GM21381 (cell line): ENCODE measurements around the gene CDK14.

Experiments
- ATAC-seq: cut with Tn5 transposase; IDR thresholded peaks from one replicate; pipeline ENCODE4 v1.9.1; 2021; ENCODE audit warnings: mild to moderate bottlenecking, moderate library complexity; ENCODE audit not compliant: unreplicated experiment

The CDK14 gene

DNA sequence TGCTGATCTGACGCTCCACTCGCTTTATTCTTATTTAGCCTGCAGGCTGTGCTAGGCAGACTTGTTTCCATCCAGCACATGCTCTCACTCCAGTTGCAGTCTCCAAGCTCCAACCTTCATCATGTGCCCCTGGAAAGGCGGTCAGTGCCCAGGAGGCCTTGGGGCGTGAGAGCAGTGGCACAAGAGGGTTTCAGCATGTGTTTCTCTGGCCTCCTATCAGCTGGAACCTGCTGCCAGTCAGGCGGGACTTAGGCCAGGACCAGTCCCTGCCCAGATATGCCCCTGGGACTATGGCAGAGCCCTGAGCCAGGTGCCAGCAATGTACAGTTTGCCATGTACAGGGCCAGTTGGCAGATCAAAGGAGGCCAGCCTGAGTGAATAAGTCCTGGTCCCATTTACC is 337.9 kb downstream of the CDK14 start:
- ATAC-seq = no peak

DNA sequence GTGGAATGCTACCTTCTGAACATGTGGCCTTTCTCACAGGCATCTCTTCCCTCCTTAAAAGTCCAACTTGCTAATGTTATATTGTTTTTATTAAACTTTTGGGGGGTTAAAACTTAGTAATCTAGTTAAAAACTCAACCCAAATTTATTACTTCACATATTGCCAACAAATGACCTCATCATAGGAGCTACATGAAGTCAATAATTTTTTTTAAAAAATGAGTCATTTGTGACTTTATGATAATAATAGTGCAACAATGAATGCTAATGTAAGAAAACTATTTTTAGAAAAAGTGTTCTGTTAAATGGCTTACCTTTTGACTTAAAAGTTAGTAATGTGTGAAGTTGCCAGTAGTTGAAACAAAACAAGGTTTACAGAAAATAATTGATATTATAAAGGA is 342.2 kb downstream of the CDK14 start:
- no peak for ATAC-seq

DNA sequence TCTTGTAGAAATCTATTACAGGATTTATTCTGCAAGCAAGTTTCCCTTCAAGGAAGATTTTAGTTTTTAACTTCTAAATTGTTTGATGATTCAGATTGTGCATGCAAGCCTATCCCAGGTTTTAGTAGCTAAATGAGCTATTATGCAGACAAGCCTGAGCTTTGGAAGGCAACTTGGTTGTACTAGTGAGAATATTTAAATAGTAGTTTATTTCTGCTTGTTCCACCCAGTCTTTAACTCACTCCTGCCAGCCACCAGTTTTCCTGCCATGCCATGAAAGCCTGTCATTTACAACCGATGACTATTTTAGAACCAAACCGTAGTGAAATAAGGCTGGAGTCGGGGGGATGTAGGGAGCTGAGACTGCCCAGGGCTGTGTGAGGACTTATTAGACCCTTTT is 343.5 kb downstream of the CDK14 start:
- ATAC-seq = no peak

DNA sequence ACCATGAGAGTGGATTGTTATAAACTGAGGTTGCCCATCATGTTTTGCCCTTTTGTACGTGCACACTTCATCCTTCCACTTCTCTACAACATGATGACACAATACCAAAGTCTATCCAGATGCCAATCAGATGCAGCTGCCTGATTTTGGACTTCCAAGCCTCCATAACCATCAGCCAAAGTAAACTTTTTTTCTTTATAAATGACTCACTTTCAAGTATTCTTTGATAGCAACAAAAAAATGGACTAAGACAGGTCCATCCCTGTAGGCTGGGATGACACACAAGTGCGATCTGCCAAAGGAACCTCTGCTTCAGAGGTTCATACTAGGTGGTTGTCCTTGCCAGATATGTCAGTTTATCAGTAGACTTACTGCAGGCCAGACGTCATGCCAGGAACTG is 347.9 kb downstream of the CDK14 start:
- no peak for ATAC-seq

DNA sequence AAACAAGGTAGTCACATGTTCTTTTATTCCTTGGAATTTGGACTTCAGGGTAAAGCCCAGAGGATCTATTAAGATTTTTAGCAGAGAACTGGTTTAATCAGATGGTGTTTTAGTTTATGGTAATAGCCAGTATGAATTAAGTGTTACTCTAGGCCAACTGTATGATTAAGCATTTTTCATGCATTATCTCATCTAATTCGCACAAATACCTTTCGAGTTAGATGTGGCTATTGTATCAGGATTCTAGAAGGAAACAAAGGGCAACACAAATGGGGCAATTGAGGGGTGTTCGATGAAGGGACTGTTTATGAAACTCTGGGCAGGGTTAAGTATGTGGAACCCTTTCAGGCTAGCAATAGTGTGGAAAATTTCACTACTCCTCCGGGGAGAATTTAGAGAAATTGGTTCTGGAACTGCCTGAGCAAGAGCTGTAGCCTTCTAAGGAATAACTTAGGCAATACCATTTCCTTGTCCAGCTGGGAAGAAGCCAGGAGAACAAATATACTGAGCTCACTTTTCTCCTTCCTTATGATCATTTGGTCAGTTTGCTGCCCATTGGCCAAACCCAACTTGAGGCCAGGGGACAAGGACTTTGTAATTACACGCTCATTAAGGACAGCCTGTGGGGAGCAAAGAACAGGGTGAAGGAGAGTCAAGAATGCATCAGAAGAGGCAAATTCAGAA is 349.1 kb downstream of the CDK14 start:
- no peak for ATAC-seq

DNA sequence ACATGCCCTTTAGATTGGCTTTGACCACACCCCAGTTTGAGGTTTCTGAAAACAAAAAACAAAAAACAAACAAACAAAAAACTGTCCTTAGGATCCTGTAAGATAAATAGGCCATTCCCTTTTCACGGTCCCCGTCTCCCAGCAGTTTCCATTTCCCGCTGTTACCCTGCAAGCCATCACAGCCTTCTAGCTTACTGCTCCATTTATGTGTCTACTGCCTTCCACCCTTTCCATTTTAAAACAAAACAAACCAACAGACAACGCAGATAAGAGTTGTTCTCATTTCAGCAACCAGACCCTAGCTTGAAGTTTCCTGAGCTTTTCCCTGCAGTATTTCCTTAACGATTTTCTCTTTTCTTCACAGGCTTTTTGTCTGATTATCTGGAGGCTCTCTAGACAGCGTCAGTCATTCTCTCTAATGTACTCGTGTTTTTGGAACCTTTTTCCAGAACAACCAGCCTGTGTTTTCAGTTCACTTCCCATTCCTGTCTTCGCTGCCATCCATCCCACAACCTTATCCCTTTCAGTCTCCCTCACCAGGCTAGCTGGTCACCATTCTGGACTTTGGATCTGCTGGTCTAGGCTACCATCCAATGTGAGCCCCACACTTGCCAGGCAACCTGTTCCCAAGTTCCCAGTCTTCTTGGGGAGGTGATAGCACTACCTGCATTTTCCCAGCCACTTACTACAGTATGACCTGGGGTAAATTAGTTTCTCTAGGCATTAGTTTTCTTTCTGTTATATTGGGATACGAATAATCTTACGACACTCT is 350.8 kb downstream of the CDK14 start:
- ATAC-seq = no peak

DNA sequence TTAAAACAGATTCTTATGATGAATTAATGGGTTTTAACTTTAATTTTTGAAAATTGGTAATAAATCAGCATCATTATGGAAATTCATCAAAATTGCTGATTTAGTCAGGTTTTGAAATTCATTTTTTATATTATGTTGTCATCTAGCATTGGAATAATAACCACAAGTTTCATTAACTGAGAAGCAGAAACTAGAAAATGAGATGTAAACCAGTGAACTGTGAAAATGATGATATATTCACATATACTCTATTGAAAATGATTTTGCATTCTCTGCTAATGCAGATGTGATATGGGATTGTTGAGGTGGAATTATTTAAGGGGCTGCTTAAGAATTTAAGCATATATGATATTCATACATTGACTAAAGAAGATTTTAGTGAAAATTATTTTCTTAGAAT is 352.0 kb downstream of the CDK14 start:
- no peak for ATAC-seq

DNA sequence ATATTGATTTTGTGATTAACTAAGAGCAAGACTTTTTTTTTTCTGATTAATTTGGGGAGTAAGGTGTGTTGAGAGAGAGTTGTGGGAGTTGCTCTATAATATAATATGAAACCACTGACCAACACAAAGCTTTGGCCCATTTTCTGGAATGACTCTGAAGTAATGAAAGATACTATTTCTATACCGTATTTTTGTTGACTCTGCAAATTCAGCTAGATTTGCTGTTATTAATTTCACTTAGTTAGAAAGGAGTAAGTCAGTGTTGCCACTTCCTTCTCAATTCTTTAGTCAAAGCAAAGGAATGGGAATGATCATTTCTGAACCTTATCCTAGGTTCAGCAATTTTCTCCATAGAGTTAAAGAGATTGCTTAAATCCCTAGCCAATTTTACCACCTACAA is 355.1 kb downstream of the CDK14 start:
- ATAC-seq = no peak

DNA sequence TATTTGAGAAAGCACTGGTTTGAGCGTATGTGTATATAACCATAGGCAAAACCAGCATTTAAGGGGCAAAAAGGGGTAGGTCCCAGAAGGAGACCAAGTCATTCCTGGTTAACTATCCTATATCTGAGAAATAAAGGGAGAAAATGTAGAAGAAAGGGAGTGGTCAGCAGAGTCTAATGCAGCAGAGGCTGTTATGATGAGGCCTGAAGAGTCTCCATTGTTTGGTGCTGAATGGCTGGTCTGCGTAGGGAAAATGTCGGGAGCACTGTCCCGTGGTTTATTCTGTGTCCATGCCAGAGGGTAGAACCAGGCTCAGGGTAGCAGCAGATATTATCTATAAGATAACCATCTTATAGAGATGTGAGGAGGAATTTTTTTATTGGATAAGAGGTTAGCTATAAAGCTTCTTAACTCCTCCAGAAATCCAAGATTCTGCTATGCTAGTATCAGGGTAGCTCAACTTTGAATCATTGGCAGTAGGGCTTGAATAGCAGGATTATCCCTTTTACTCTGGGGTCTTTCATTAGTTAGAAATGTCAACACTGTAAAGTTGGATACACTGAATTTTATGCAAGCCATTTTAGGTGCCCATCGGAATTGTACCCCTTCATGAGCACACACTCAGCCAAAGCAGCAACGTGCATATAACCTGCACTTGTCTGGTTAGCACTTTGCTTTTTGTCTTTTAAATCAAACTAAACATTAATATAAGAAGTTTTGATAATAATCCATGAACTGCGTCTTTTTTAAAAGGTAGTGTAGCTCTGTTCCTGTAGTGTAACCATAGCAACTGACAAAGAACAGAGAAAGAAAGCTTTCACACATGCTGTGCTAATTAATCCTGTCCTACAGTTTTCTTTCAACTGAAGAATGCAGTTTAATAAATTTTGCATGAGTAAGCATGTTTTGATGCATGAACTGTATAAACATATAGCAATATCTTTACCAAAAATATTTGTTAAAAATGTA is 356.1 kb downstream of the CDK14 start:
- ATAC-seq = no peak

DNA sequence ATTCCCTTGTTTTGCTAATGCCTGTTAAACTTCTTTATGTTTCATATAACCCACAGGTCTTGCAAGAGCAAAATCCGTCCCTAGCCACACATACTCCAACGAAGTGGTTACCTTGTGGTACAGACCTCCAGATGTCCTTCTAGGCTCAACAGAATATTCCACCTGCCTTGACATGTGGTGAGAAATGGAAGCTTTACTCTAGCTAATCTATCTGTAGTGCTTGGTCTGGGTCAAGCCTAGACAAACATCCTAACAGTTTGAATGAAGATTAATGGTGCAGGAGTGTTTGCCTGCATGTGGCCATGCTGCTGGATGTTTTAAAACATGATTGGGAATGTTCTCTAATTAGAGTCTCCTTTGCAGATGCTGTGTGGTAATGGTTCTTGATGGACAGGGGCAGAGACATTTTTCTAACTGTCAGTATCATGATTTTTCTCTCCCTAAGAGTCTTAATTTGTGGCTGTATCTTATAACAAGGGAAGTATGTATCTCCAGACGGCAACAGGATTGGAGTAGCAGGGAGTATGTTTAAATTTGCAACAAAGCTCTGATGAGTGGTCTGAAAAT is 359.6 kb downstream of the CDK14 start:
- ATAC-seq = no peak

DNA sequence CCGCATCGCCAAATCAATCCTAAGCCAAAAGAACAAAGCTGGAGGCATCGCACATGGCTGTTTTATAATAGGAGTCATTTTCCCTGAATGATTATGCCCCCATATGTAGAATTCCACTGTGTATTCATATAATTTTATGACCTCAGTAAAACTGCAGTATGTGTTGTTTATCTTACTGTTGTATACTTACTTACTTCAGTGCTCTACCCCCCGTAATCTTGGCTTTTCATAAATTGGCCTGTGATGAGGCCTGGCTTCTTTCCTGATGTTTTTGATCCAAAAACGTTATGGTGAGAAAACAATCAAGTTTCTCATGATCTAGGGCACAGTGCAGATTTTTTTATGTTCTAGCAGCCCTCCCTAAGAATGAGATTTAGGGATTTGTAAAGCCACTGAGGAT is 361.8 kb downstream of the CDK14 start:
- no peak for ATAC-seq

DNA sequence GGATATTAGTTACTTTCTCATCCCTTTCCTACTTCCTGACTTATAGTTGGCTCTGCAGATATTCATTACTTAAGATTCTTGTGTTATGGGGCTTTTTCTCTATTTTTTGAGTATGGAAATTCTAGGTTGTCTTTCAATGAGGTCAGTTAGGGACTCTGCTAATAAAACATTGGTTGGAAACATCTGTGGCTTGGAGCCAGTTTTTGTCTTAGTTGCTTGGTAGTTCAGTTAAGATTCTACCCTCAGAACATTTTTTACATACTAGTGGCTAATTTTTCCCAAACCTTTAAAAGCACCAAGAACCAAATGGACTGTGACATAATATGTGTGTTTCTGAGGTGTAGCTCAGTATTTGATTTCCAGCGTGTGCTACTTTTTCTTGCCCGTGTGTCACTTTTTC is 362.5 kb downstream of the CDK14 start:
- no peak for ATAC-seq

DNA sequence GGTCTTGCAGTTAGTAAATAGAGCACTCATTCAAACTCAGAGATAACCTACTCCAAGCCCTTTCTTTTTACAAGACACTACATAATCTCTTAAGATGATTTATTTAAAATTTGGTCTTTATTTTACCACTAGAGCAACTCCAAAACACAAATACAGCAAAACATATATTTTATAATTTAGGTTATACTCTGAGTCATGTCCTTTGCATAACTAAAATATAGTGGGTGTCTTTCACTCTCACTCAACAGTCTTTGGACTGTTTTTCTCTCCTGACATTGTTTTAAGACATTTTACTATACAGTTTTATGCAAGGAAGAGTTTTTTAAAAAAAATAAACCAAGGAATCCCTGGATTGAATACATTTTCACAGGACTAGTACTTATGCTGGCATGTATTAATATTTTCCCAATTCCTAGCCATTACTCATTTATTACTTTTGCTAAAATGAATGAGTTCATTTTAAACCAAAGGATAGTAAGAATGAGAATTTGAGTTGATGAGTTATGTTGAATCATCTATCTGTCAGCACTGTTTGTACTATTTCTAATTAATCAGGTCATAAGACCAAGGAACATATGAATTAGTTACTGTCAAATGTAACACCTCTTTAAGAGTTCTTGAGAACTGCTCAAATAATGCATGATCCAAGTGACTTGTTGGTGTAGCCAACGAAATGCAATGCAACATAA is 365.1 kb downstream of the CDK14 start:
- ATAC-seq = no peak

DNA sequence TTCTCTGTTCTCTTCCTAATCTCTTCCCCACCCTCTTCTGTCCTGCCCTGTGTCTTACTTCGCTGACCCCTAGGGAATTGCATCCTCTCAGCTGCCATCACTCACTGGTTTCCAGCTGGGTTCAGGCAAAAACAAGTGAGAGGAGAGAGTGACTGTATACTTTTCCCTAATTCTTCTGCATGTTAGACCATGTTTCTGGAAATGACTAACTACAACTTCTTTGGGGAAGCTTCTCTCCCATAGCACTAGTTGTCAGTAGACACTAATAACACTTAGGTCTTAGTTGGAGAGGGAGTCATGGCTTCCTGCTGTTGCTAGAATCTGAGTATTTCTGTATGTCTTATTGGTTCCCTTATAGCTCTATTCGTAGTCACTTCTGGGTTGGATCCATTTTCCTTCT is 369.1 kb downstream of the CDK14 start:
- ATAC-seq = no peak

DNA sequence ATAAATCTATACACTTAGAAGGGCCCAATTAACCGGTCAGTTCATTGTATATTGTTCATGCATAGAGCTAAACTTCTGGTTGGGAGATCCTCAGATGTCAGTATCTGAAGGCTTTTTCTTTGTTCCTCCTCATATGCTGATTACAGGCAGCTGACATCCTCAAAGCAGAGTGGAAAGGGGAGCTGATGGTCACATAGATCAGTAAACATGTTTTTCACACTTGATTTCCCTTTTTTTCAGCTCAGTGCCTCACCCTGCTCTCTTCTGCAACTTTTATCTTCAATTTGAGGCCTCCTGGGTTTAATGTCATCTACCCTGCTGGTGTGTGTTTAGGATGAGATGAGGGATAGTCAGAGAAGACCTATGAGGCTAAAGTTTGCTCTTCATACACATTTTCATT is 370.2 kb downstream of the CDK14 start:
- no peak for ATAC-seq

DNA sequence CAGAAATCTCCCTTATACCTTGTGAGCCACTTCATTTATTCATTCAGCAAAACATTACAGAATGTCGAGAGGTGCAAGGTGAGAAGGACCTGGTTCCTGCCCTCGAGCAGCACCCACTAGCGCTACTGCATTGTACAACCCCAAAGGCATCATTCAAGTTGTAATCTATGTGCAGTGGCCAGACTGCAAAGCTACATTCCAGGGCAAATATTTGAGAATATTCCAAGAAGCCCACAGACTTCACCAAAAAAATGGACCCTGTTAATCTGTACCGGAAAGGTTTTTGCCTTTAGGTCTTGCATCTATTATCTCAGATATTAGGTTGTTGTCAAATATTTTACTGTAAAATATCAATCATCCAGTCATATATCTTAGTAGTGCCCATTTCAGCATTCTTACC is 372.8 kb downstream of the CDK14 start:
- no peak for ATAC-seq

DNA sequence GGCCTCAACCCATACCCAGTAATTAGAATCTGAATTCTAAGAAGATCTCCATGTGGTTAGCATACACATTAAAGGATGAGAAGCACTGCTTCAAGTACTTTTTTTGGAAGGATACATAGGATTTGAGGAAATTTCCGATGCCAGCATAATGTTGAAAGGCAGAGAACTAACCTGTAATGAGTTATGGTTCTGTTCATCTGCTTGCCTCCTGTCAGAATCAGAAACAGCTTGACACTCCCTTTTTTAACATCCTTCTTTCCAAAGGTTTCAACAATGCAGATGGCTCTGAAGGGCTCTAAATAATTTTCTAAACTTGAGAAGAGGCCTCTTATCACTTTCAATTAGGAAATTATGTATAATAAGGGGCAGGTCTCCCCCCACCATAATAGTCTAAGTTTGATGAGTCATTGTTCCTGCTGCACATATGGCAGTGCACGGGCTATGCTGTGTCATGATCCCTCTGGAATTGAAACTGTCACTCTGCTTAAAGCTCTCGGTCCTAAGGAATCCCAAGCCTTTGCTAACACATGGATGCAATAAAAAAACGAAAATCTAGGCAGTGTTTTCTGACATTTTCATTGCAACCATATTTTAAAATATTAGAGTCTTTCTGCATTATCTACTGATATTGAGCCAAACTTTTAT is 376.9 kb downstream of the CDK14 start:
- no peak for ATAC-seq

DNA sequence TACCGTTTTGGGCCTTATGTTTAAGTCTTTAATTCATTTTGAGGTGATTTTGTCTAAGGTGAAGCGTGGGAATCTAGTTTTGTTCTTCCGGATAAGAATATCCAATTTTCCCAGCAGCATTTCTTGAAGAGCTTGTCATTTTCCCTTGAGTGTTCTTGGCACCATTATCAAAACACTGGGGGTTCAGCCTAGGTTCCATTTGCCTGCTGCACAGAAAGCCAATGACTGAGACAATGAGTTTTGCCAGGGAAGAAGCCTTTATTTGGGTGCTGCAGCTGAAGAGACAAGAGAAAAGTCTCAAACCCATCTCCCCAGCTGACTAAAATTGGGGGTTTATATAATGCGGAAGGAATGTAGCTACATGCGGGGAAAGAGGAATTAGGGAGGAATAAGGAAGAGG is 380.9 kb downstream of the CDK14 start:
- no peak for ATAC-seq

DNA sequence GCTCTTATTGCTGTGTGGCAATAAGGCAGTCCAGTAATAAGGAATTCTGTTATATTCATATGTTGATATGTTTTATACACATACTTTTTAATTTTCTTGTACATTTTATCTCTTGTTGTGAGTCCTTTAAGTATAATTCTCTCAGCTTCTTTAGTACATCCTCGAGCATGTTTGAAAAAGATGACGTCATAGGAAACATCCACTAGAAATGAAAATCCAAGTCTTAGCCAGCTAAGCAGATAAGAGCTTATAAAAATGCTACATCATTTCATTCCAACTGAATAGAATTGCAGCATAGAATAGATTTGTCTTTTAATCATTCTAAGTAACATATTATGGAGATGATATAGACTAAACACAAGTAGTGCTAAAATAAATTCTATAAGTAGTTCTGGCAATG is 384.4 kb downstream of the CDK14 start:
- no peak for ATAC-seq

DNA sequence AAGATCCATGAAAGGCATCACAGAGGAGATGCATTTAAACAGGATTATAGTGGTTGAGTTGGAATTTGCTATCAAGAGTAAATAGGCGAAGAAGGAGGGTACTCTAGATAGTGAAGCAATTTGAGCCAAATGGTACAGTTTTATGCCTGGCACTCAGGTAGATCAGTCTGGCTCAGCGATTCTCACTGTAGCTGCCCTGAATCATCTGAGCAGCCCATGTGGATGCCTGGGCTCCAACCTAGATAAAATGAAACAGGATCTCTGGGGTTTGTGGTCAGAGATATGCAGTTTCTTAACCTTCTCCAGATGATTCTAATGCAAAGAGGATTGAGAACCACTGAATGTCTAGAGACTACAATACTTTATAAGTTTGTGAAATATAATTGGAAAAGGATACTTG is 386.1 kb downstream of the CDK14 start:
- ATAC-seq = no peak
